Activated CD4-positive, CD25-positive, alpha-beta regulatory T cell treated with anti-CD3 and anti-CD28 coated beads, Interleukin-2, amount 50 U/mL, for 72 hours (primary cell): Measurements from ENCODE around the gene TM9SF4.
"Not testable (repeated sequence)": the region's sequence is repeated elsewhere in the genome, so short reads cannot be mapped to it uniquely, and the experiment has no call there.

ENCODE experiments used
- DNase-seq: peaks from one replicate; pipeline ENCODE4 v3.0.0; 2021

TM9SF4 gene

DNA sequence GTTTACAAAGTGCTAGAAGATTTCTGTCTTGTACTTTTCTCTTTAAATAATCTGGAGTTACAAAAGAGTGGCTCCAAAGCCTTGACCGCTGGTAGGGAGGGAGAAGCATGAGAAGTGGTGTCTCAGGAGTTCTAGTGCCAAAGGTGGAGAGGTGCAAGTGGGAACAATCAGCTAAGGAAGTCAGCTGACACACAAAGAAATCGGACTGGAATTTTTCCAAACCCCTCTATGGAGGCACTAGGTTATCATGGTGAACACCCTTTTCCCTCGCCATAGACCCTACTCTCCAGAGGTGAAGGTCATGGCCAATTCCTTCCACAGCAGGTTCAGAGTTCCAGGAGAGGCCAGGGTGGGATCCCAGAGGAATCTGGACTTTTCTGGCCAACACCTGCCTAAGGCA is 83.2 kb downstream of the TM9SF4 start:
- no peak for DNase-seq

DNA sequence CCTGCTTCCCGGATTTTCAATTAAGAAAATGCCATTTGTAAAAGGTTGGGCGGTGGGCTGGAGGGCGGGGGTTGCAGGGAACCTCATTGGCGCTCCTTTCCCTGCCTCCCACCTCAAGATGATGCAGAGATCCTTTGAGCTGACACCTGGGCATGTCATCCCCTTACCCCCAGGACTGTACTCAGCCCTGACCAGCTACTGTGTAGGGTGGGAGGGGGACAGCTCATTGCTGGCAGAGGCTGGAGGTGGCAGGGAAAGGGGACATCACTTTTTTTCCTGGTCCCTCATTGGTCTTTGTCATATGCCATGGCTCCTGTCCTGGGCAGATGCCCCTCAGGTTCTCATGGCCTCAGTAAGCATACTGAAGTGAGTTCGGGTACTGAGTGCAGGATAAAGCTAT is 83.8 kb downstream of the TM9SF4 start:
- not testable (repeated sequence) for DNase-seq

DNA sequence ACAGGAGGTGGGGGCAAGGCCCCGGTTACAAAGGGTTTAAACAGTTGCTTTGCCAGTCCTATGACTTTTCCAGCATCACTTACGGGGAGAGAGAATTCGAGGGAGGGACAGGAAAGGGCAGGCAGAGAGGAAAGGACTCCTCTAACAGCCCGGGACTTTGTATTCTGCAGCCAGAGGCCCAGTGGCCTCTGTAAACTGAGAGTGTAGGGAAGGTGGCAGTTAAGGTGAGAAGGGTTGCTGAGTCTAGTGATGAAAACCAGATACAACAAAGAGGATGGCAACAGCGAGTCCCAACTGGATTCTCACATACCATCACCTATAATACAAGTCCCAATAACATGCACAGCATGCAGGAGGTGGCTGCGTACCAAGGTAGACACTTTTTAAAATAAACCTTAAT is 84.5 kb downstream of the TM9SF4 start:
- DNase-seq, result no peak

DNA sequence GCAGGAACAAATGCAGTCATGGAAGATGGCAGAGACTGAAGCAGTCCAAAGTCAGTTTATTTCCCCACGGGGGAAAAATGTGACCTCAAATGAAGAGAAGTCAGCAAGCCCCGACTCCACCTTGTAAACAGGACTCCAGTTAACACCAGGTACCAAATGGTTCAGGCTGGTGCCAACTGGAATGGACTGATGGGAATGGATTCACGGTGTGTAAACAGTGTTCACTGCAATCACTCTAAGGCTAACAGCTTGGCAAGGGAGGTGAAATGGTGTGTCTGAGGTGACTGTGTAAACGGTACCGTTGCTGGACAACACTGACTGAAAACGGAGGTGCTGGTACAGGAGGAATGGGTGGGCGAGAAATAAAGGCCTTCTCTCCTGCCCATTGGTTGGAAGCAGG is 86.1 kb downstream of the TM9SF4 start:
- no peak for DNase-seq

DNA sequence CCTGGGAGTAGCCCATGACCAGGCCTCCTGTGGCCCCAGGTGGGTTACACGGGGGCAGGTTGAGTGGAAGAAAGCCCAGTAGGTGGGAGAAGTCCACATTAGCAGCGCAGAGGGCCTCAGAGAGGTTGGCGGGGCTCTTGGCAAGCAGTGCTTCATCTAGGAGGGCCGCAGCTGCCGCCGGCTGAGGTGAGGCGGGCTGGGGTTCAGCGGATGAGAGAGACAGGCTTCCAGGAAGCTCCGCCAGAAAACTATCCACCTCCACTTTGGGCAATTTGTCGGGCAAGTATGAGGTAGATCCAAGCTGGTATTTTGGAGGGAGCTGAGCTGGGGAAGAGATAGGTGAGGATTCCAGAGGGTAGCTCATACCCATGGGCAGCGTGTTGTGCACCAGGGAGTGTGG is 87.1 kb downstream of the TM9SF4 start:
- DNase-seq, result not testable (repeated sequence)

DNA sequence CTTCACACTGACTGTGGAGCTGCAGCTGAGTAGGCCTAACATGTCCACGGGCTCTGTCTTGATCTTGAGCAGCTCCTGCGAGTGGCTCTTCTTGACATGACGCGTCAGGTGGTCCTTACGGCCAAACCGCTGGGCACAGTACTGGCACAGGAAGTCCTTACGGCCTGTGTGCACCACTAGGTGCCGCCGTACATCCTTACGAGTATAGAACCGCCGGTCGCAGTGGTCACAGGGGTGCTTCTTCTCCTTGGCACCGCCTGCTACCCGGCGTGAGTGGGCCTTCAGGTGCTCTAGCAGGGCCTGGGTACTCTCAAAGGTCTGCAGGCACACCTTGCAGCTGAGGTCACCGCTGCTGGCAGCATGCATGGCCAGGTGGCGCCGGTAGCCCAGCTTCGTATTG is 87.6 kb downstream of the TM9SF4 start:
- not testable (repeated sequence) for DNase-seq

DNA sequence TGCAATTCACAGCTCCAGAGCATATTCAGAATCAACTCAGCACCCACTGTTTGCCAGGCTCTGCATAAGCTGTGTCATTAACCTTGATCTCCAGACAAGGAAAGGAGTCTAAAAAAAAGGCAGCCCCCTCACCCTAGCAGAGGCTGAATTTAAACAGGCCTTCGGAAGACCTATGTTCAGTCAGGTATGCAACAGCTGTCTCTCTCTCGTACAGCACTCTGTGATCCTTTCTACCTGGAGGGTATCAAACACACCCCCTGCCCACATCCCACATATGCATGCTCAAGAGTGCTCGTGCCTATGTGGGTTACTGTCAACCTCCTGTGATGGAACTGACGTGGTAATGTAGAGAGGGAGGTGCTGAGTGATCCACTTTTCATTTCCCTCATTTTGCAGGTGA is 89.5 kb downstream of the TM9SF4 start:
- no peak for DNase-seq

DNA sequence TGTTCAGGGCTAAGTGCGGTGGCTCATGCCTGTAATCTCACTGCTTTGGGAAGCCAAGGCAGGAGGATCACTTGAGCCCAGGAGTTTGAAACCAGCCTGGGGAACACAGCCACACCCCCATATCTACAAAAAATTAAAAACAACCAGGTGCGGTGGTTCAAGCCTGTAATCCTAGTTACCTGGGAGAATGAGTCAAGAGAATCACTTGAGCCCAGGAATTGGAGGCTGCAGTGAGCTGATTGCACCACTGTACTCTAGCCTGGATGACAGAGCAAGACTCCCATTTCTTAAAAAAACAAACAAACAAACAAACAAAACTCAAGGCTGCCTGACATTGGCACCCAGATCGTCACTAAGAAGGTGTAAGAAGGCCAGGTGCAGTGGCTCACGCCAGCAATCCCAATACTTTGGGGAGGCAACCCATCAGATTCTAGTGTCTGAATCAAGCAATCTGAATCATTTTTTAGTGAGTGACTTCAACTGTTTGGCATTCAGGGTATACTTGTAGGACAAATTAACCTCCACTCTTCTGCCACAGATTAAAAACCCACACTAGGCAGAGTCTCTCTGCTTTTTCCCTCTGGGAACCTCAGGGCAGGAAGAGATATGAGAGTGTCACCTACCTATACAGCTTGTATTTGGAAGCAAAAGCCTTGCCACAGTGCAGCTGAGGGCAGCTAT is 91.9 kb downstream of the TM9SF4 start:
- DNase-seq, result no peak

DNA sequence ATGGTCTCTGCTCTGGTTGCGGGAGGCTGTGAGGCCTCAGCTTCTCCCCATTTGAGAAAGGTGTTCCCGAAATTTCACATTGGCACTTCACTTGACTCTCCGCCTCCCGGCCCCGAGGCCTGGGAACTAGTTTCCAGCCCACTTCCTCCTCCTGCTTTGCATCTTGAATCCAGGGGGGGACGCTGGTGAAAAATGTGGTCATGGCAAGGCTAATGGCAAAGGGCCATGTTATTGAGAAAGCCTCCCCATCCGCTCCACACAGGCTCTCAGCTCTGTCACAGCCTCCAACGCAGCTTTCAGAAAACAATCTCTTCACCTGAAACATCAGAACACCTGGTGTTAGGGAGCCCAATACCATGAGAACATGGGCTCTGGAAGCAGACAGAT is 92.5 kb downstream of the TM9SF4 start:
- DNase-seq, result no peak

DNA sequence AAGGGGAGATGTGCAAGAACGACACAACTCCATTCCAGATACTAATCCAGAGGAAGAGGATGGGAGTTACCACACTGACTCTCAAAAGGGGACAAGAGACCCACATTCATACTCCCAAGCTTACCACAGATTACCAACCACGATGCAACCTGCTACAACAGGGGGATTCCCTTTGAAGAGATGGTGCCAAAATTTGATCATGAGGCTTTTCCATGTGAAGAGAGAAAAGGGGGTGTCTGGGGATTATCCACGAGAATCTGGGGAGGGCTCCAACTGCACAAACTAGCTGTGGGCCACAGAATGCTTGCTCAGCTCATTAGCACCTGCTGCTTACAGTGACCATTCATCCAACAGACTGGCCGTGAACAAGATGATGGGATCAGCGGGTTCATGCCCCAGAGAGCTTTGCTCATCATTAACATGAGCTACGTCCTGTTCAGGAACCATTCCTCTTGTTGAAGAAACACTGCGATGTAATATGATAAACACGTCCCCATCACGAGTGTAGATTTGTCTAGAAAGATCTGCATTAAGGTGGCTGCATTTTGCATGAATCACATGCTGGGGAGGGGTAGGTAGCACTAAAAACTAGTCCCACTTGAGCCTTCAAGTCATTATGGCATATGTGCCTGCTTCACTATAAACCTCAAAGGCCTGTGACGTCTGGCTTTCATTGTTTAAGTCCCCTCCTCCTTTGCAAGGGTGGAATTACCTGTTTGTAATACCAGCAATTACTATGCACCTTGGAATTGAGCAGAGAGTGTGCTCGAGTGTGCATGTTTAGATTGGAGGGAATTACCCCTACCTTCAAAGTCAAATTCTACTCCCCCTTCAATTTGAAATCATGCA is 94.1 kb downstream of the TM9SF4 start:
- DNase-seq, result no peak

DNA sequence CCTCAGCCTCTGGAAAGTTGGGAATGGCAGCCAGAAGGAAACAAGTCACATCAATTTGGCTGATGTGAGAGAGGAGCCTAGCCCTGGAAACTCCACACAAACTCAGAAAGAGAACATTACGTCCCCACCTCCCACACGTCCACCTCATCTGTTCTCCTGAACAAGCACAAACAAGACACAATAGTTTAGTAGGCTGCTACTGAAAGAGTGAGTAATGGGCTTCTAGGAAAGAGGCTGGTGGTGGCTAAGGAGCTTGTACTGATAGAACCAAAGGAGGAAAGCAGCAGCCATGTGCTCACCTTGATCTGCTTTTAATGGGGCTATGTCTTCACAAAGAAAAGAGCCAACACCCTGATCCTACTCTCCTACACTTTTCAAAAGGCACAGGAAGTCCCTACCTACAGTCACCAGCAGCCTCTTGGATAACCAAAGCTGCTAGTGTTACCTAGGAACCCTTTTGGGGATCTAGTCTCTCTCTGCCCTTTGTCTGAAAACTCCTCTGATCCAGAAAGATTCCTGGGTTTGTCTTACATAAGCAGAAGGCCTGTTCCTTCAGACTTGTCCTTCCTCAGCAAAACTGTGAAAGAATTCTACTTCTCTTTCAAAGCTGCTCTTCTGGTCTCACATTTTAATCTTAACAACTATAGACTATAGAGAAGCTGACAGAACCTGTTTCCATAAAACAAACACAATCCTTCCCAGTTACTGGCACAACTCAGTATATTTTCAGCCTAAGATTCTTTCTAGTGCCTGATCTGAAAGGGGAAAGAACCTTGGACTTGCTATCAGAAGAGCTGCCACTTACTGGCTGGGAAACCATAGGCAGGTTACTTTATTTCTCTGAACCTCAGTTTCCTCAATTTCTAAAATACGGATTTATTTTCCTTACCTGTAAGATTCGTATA is 94.9 kb downstream of the TM9SF4 start:
- no peak for DNase-seq

DNA sequence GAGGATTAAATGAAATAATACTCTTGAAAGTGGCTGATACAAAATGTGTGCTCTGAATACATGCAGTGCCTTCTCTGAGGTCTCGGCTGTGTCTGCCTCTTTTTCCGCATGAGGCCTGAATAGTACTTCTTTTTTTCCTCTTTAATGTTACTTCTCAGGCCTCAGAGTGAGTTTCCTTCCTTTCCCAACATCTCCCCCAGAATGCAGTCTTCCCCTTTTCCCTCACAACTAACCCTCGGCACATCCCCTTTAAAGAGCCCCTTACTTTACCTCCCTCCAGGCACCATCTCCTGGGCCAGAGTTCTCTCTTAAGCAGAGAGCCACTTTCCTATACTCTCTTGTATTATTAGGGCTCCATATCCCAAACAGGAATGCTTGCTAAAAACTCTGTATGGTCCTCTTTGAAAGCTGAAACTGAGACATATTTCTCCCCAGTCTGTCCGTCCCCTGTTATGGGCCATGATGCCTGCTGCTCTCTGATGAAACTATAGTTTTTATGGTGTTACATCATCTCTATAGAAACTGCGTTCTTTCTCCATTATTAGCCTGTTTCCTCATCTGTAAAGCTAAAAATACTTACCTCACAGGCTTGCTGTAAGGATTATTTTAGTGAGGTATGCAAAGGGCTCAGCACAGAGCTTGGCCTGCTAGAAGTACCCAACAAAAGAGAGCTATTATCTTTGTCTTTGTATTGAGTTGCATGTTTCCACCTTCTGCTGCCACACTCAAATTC is 95.8 kb downstream of the TM9SF4 start:
- no peak for DNase-seq

DNA sequence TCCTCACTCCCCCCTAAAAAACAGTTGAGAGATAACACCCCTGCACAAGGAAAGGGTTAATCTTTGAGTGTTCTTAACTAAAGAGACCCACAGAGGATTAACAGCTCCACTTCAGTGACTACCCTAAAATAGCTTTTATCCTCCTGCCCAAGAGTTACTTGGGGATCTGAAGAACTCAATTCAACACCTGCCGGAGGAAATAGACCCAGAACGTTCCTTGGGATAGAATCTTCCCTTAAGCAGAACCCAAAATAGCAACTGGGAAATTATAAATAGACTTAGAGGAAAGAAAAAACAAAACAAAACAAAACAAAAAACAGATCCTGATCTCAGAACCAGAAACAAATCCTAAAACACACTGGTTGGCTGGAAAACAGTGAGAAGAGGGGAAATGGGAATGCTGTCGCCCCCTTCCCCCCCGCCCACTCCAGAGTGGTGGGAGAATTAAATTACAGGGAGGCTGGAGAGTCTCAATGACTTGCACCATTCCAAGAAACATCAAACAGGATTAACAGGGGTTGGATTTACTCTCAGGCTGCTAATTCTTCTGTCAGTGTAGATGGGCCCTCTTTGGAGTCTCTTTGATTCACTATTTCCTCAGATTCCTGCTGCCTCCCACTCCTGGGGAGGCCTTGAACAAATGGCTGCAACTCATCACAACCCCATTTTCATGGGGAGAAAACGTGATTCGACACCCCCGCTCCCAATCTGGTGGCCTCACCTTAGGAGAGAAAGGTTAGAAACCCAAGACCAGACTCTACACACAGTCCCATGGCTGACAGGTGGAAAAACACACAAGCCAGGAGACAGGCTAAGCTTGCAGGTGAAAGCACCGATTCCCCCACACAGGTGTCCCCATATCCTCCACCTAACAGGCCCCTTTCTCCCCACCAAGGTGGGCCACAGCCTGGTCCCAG is 96.6 kb downstream of the TM9SF4 start:
- DNase-seq, result no peak

DNA sequence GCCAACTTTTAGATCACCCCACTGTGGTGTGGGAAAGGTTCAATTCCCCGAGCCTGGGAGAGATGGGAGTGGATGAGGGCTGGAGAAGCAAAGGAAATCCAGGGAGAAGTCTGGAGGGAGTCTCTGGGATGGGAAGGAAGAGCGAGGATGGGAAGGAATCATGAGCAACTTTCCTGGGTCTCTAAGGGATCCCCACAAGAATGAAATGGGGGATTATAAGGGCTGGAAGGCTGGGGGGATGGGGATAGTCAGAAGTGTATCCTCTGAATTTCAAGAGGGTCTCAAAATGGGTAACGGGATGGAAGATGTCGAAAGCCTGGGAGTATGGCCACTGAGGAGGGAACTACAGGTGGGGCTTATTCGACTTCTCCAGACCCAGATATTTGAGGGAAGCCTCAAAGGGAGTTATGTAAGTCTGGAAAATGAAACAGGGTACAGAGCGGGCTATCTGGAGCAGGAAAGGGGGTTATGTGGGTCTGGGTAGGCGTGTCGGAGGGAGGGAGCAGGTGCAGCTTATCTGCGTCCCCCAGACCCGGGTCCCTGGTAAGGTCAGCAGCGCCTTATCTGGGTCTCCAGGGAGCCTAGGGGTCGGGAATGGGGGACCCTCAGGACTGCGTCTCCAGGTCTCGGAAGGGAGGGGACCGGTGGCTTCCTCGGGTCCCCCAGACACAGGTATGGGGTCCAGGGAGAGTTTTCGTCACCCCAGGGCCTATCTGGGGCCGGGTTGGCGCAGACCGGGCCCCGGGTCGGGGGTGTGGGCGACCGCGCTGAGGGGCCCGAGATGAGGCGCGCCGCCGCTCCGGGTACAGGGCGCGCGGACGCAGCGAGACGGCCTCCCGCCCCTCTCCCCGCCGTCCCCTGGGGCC is 97.5 kb downstream of the TM9SF4 start:
- no peak for DNase-seq

DNA sequence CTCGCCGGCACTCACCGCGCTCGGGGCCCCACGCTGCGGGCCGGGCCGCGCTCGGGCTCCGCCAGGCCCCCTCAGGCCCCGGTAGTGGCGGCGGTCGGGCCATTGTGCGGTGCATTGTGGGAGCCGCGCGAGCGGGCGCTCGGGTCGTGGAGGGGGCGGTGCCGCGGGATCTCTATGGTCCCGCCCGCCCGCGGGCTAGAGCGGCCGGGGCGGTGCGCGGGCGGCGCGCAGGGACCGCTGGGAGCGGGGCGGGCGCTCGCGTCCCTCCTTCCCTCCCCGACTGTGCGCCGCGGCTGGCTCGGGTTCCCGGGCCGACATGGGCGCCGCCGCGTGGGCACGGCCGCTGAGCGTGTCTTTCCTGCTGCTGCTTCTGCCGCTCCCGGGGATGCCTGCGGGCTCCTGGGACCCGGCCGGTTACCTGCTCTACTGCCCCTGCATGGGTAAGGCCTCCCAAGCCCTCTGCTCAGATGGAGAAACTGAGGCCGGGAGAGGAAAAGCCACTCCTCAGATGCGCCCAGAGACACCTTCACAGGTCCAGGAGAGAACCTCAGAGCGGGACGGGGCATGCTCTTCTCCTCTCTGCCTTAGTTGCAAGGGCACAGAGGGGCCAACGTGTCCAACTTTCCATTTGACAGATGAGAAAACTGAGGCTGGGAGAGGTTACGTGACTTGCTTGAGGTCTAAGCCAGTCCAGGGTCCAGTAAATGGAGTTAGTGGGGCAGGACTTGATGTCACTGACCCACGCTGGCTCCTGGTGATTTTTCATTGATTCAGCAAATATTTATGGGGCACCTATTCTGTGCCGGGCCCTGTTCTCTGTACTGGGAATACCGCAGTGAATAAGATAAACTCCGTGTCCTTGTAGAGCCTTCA is 98.3 kb downstream of the TM9SF4 start, which contains the start of the genes PLAGL2 and POFUT1:
Gene PLAGL2 (minus strand): TSS at position 118 of the 873 bp plus-strand sequence. CDS start 5,565 bp downstream, outside the sequence.
Gene POFUT1 (plus strand): TSS at position 255 of the 873 bp plus-strand sequence. CDS start 62 bp downstream, at position 317.
- DNase-seq, result peak; percentile 94

DNA sequence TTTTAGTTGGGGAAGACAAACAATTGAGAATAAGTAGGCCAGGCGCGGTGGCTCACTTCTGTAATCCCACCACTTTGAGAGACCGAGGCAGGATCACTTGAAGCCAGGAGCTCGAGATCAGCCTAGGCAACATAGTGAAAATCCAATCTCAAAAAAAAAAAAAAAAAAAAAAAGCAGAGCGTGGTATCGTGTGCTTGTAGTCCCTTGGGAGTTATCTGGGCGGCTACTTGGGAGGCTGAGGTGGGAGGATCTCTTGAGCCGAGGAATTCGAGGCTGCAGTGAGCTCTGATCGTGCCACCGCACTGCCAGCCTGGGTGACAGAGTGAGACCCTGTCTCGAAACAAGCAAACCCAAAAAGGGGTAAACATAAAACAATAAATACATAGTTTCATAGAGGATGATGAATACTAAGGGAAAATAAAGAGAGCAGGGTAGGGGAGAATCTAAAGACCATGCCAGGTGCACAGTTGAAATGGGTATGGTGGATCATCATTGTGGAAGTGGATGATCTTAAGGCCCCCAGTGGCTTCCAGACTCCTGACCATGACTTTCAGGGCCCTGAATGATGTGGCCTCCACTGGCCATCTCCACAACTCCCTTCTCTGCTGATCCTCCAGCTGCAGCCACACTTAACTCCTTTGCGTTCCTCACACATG is 99.1 kb downstream of the TM9SF4 start:
- no peak for DNase-seq

DNA sequence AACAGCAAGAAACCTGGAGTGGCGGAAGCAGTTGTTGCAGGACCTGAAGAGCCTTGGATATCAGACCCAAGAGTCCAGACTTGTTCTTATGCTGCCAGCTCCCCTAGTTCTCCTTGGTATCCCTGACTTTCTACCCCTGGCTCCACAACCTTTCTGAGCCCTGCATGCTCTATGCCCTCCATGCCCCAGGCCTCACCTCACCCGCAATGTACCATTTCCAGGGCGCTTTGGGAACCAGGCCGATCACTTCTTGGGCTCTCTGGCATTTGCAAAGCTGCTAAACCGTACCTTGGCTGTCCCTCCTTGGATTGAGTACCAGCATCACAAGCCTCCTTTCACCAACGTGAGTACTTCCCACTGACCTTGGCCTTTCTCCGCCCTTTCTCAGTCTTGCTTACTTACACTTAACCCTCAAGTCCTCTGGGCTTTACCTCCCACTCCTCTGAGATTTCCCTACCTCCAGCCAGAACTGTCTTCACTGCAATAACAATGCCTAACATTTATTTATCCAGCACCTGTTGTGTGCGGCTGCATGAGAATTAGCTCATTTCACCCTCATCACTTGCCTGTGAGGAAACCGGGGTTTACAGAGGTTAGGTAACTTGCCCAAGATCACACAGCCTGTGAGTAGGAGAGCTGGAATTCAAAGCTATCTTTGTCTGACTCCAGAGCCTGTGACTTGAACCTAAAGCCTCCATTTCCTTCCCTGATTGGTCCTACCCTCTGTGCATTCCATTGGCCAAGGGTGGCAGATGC is 100.5 kb downstream of the TM9SF4 start:
- no peak for DNase-seq

DNA sequence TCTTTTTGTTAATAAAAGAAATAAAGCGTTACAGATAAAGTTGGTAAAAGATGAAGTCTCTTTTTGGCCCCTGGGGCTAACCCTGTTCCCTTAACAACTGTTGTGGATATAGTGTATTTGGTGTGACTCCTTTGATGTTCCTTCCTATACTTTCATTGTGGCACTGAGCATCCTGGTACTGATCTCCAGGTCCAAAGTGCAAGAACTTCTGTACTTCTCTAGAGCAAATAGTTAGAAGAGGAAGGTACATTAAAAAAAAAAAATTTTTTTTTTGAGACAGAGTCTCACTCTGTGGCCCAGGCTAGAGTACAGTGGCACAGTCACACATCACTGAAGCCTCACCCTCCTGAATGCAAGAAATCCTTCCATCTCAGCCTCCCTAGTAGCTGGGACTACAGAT is 104.4 kb downstream of the TM9SF4 start:
- no peak for DNase-seq
